Stimulated activated CD4-positive, alpha-beta T cell treated with anti-CD3 and anti-CD28 coated beads, TNF-alpha, amount 100 ng/mL, for 4 hours (primary cell): Measurements from ENCODE around the gene MTO1.
"Not testable (repeated sequence)": the region's sequence is repeated elsewhere in the genome, so short reads cannot be mapped to it uniquely, and the experiment has no call there.

Experiments
- DNase-seq, 3 experiments: peaks; one replicate each; pipeline ENCODE4 v3.0.0-alpha.2; 2020; ENCODE audit warnings: low read depth in 3 of 3

MTO1 gene

GRCh38 chr6:73461537-73462350, at the start of gene MTO1:
Gene MTO1, plus strand, starts transcription at chr6:73461737. Its CDS starts 118 bp downstream, at chr6:73461855.
- peak; percentile 50 to 69 (median 63) for DNase-seq

GRCh38 chr6:73413102-73413501, 48.4 kb upstream of the MTO1 start:
- DNase-seq, result no peak

GRCh38 chr6:73418081-73418741, 43.3 kb upstream of the MTO1 start:
- no peak for DNase-seq

- no peak for DNase-seq
Observed at GRCh38 chr6:73421534-73421933, 40.0 kb upstream of the MTO1 start.

- no peak for DNase-seq
Observed at GRCh38 chr6:73435236-73435635, 26.3 kb upstream of the MTO1 start.

- no peak for DNase-seq
Observed at GRCh38 chr6:73443555-73443954, 18.0 kb upstream of the MTO1 start.

GRCh38 chr6:73451223-73452106, 10.1 kb upstream of the MTO1 start:
- DNase-seq, result peak; percentile 8 to 38 (median 10)

- peak; percentile 57 to 60 (median 60) for DNase-seq
Observed at GRCh38 chr6:73452107-73452461, 9.5 kb upstream of the MTO1 start, which contains the start of gene CGAS. Gene CGAS, minus strand, starts transcription at chr6:73452297. Its CDS starts 116 bp downstream, at chr6:73452181.

GRCh38 chr6:73455865-73456629, 5.5 kb upstream of the MTO1 start:
- DNase-seq, result no peak

- DNase-seq, result not testable (repeated sequence)
Observed at GRCh38 chr6:73459474-73459873, 2.1 kb upstream of the MTO1 start.

GRCh38 chr6:73460056-73460455, 1.5 kb upstream of the MTO1 start:
- DNase-seq, result no peak

- no peak for DNase-seq
Observed at GRCh38 chr6:73471686-73472290, 10.3 kb downstream of the MTO1 start.

- no peak for DNase-seq
Observed at GRCh38 chr6:73476723-73477122, 15.2 kb downstream of the MTO1 start.

- DNase-seq, result no peak
Observed at GRCh38 chr6:73477407-73477806, 15.9 kb downstream of the MTO1 start.

- DNase-seq, result no peak
Observed at GRCh38 chr6:73481969-73482368, 20.4 kb downstream of the MTO1 start.

GRCh38 chr6:73484438-73484837, 22.9 kb downstream of the MTO1 start:
- DNase-seq, result no peak

- no peak for DNase-seq
Observed at GRCh38 chr6:73487473-73487872, 25.9 kb downstream of the MTO1 start.

- no peak for DNase-seq
Observed at GRCh38 chr6:73491377-73491776, 29.8 kb downstream of the MTO1 start.

GRCh38 chr6:73497915-73498314, 36.4 kb downstream of the MTO1 start:
- DNase-seq, result no peak

- no peak for DNase-seq
Observed at GRCh38 chr6:73503027-73503772, 41.7 kb downstream of the MTO1 start.
